HEK293 (cell line): Measurements from ENCODE around the gene ABCA7.

ENCODE experiments used
- BCL11B ChIP-seq: fragments of 450-650 bp; formaldehyde crosslinking; IDR thresholded peaks from 2 replicates; pipeline ENCODE4 v1.5.1; 2016; ENCODE audit warnings: low read depth, missing biosample characterization, missing genetic modification characterization
- EGR2 ChIP-seq: fragments of 450-650 bp; formaldehyde crosslinking; IDR thresholded peaks from 2 replicates; pipeline ENCODE4 v1.5.1; 2016; ENCODE audit warnings: low read depth, missing biosample characterization, missing genetic modification characterization
- HOXD13 ChIP-seq: sonication (generic); formaldehyde crosslinking; IDR thresholded peaks from 2 replicates; pipeline ENCODE4 v1.8.0; 2022; ENCODE audit warnings: missing genetic modification reagents, borderline replicate concordance
- KLF1 ChIP-seq: fragments of 450-650 bp; formaldehyde crosslinking; IDR thresholded peaks from 2 replicates; pipeline ENCODE4 v1.5.1; 2016; ENCODE audit warnings: missing biosample characterization, missing genetic modification characterization
- KLF8 ChIP-seq: fragments of 450-650 bp; formaldehyde crosslinking; IDR thresholded peaks from 2 replicates; pipeline ENCODE4 v1.5.1; 2016; ENCODE audit warnings: missing biosample characterization, missing genetic modification characterization
- ZBTB17 ChIP-seq: fragments of 450-650 bp; formaldehyde crosslinking; IDR thresholded peaks from 2 replicates; pipeline ENCODE4 v1.5.1; 2016; ENCODE audit warnings: missing biosample characterization, missing genetic modification characterization
- ZBTB8A ChIP-seq: fragments of 450-650 bp; formaldehyde crosslinking; IDR thresholded peaks from 2 replicates; pipeline ENCODE4 v1.5.1; 2016; ENCODE audit warnings: missing biosample characterization, missing genetic modification characterization
- ZNF138 ChIP-seq: fragments of 450-650 bp; formaldehyde crosslinking; IDR thresholded peaks from 2 replicates; pipeline ENCODE4 v1.5.1; 2016; ENCODE audit warnings: missing biosample characterization, missing genetic modification characterization, borderline replicate concordance
- ZNF175 ChIP-seq: fragments of 450-650 bp; formaldehyde crosslinking; IDR thresholded peaks from 2 replicates; pipeline ENCODE4 v1.5.1; 2016; ENCODE audit warnings: missing biosample characterization, missing genetic modification characterization
- ZNF19 ChIP-seq: fragments of 450-650 bp; formaldehyde crosslinking; IDR thresholded peaks from 2 replicates; pipeline ENCODE4; 2016; ENCODE audit warnings: missing biosample characterization, missing genetic modification characterization, low read depth
- ZNF2 ChIP-seq: fragments of 450-650 bp; formaldehyde crosslinking; IDR thresholded peaks from 2 replicates; pipeline ENCODE4 v1.5.1; 2016; ENCODE audit warnings: missing biosample characterization, missing genetic modification characterization
- ZNF324 ChIP-seq: fragments of 450-650 bp; formaldehyde crosslinking; IDR thresholded peaks from 2 replicates; pipeline ENCODE4 v1.5.1; 2016; ENCODE audit warnings: missing biosample characterization, missing genetic modification characterization
- ZNF366 ChIP-seq: fragments of 450-650 bp; formaldehyde crosslinking; conservative IDR thresholded peaks from 2 replicates; pipeline ENCODE4 v1.5.1; 2016; ENCODE audit warnings: missing biosample characterization, missing genetic modification characterization
- ZNF426 ChIP-seq: fragments of 450-650 bp; formaldehyde crosslinking; IDR thresholded peaks from 2 replicates; pipeline ENCODE4 v1.5.1; 2017; ENCODE audit warnings: missing biosample characterization, missing genetic modification characterization, mild to moderate bottlenecking, inconsistent platforms, moderate library complexity
- ZNF596 ChIP-seq: fragments of 450-650 bp; IDR thresholded peaks from 2 replicates; pipeline ENCODE4 v1.5.0; 2018; ENCODE audit warnings: missing biosample characterization, mild to moderate bottlenecking, missing genetic modification characterization, moderate library complexity
- ZNF623 ChIP-seq: fragments of 450-650 bp; formaldehyde crosslinking; IDR thresholded peaks from 2 replicates; pipeline ENCODE4 v1.5.1; 2016; ENCODE audit warnings: missing biosample characterization, missing genetic modification characterization
- ZNF629 ChIP-seq: fragments of 450-650 bp; formaldehyde crosslinking; IDR thresholded peaks from 2 replicates; pipeline ENCODE4 v1.5.1; 2017; ENCODE audit warnings: missing biosample characterization, missing genetic modification characterization
- ZNF654 ChIP-seq: fragments of 450-650 bp; formaldehyde crosslinking; IDR thresholded peaks from 2 replicates; pipeline ENCODE4 v1.5.1; 2016; ENCODE audit warnings: low read depth, missing biosample characterization, missing genetic modification characterization
- ZNF664 ChIP-seq: fragments of 450-650 bp; formaldehyde crosslinking; IDR thresholded peaks from 2 replicates; pipeline ENCODE4 v1.5.1; 2016; ENCODE audit warnings: missing biosample characterization, missing genetic modification characterization
- ZNF747 ChIP-seq: fragments of 450-650 bp; formaldehyde crosslinking; IDR thresholded peaks from 2 replicates; pipeline ENCODE4 v1.5.1; 2016; ENCODE audit warnings: missing biosample characterization, missing genetic modification characterization
- TF ChIP-seq, protein P1 (sequence below): fragments of 450-650 bp; formaldehyde crosslinking; IDR thresholded peaks from 2 replicates; pipeline ENCODE4 v1.5.0; 2017; ENCODE audit warnings: missing biosample characterization, missing genetic modification characterization, borderline replicate concordance
- TF ChIP-seq, protein P2 (sequence below): fragments of 450-650 bp; formaldehyde crosslinking; IDR thresholded peaks from 2 replicates; pipeline ENCODE4 v1.5.1; 2016; ENCODE audit warnings: missing biosample characterization, missing genetic modification characterization
- TF ChIP-seq, protein P3 (sequence below): fragments of 450-650 bp; formaldehyde crosslinking; IDR thresholded peaks from 2 replicates; pipeline ENCODE4 v1.5.1; 2016; ENCODE audit warnings: missing biosample characterization, missing genetic modification characterization, low read depth
- TF ChIP-seq, protein P4 (sequence below): fragments of 450-650 bp; formaldehyde crosslinking; IDR thresholded peaks from 2 replicates; pipeline ENCODE4; 2016; ENCODE audit warnings: missing biosample characterization, missing genetic modification characterization
- TF ChIP-seq, protein P5 (sequence below): fragments of 450-650 bp; IDR thresholded peaks from 2 replicates; pipeline ENCODE4 v1.5.1; 2018; ENCODE audit warnings: missing biosample characterization, mild to moderate bottlenecking, missing genetic modification characterization
- TF ChIP-seq, protein P6 (sequence below): fragments of 450-650 bp; formaldehyde crosslinking; IDR thresholded peaks from 2 replicates; pipeline ENCODE4 v1.5.1; 2017; ENCODE audit warnings: missing biosample characterization, missing genetic modification characterization

The ABCA7 gene

DNA sequence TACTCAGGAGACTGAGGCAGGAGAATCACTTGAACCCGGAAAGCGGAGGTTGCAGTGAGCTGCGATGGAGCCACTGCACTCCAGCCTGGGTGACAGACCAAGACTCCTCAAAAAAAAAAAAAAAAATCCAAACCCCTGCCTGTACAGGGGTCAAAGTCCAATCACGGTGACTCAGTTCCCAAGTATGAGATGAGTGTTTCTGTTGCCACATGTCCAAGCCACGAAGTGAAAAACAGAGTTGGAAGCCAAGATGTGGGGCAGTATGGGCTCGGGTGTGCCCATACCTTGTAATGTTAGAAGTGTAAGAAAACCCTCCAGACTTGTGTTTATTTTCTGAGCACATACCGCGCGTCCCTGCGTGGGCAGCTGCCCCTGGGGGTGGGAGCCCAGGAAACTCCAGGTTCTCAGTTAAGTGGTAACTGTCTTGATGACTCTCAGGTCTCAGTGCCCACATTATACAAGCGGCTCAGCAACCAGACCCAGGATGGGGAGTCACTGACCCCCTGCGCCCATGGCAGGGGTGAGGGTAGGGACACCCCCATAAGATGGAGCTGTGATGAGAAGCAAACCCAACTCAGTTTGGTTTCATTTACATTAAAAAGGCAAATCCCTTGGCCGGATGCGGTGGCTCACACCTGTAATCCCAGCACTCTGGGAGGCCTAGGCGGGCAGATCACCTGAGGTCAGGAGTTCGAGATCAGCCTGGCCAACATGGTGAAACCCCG lies 62.7 kb downstream of the ABCA7 start (continued):
- TF ChIP-seq KLF8 (peak; percentile 62), BCL11B (no peak), ZNF747 (tag by site-specific recombination) (no peak), ZNF324 (tag by site-specific recombination) (no peak), ZNF138 (tag by site-specific recombination) (no peak), ZNF664 (no peak), ZBTB8A (tag by site-specific recombination) (no peak), ZNF654 (tag by site-specific recombination) (no peak), ZNF629 (tag by site-specific recombination) (peak; percentile 59), KLF1 (no peak; the same call in 1 of the 2 replicates), ZNF2 (tag by site-specific recombination) (no peak), ZNF366 (tag by site-specific recombination) (peak; percentile 40; the same call in 1 of the 2 replicates), ZNF426 (tag by site-specific recombination) (no peak), HOXD13 (CRISPR knock-in tag) (no peak), ZNF175 (tag by site-specific recombination) (no peak), ZBTB17 (tag by site-specific recombination) (no peak), ZNF623 (tag by site-specific recombination) (no peak), ZNF19 (no peak), ZNF596 (tag by site-specific recombination) (no peak), EGR2 (tag by site-specific recombination) (peak; percentile 77)
- TF ChIP-seq, protein P1, sequence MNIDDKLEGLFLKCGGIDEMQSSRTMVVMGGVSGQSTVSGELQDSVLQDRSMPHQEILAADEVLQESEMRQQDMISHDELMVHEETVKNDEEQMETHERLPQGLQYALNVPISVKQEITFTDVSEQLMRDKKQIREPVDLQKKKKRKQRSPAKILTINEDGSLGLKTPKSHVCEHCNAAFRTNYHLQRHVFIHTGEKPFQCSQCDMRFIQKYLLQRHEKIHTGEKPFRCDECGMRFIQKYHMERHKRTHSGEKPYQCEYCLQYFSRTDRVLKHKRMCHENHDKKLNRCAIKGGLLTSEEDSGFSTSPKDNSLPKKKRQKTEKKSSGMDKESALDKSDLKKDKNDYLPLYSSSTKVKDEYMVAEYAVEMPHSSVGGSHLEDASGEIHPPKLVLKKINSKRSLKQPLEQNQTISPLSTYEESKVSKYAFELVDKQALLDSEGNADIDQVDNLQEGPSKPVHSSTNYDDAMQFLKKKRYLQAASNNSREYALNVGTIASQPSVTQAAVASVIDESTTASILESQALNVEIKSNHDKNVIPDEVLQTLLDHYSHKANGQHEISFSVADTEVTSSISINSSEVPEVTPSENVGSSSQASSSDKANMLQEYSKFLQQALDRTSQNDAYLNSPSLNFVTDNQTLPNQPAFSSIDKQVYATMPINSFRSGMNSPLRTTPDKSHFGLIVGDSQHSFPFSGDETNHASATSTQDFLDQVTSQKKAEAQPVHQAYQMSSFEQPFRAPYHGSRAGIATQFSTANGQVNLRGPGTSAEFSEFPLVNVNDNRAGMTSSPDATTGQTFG (tag by site-specific recombination) = no peak
- TF ChIP-seq, protein P2, sequence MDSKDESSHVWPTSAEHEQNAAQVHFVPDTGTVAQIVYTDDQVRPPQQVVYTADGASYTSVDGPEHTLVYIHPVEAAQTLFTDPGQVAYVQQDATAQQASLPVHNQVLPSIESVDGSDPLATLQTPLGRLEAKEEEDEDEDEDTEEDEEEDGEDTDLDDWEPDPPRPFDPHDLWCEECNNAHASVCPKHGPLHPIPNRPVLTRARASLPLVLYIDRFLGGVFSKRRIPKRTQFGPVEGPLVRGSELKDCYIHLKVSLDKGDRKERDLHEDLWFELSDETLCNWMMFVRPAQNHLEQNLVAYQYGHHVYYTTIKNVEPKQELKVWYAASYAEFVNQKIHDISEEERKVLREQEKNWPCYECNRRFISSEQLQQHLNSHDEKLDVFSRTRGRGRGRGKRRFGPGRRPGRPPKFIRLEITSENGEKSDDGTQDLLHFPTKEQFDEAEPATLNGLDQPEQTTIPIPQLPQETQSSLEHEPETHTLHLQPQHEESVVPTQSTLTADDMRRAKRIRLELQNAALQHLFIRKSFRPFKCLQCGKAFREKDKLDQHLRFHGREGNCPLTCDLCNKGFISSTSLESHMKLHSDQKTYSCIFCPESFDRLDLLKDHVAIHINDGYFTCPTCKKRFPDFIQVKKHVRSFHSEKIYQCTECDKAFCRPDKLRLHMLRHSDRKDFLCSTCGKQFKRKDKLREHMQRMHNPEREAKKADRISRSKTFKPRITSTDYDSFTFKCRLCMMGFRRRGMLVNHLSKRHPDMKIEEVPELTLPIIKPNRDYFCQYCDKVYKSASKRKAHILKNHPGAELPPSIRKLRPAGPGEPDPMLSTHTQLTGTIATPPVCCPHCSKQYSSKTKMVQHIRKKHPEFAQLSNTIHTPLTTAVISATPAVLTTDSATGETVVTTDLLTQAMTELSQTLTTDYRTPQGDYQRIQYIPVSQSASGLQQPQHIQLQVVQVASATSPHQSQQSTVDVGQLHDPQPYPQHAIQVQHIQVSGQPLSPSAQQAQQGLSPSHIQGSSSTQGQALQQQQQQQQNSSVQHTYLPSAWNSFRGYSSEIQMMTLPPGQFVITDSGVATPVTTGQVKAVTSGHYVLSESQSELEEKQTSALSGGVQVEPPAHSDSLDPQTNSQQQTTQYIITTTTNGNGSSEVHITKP (tag by site-specific recombination) = no peak
- TF ChIP-seq, protein P3, sequence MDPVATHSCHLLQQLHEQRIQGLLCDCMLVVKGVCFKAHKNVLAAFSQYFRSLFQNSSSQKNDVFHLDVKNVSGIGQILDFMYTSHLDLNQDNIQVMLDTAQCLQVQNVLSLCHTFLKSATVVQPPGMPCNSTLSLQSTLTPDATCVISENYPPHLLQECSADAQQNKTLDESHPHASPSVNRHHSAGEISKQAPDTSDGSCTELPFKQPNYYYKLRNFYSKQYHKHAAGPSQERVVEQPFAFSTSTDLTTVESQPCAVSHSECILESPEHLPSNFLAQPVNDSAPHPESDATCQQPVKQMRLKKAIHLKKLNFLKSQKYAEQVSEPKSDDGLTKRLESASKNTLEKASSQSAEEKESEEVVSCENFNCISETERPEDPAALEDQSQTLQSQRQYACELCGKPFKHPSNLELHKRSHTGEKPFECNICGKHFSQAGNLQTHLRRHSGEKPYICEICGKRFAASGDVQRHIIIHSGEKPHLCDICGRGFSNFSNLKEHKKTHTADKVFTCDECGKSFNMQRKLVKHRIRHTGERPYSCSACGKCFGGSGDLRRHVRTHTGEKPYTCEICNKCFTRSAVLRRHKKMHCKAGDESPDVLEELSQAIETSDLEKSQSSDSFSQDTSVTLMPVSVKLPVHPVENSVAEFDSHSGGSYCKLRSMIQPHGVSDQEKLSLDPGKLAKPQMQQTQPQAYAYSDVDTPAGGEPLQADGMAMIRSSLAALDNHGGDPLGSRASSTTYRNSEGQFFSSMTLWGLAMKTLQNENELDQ (tag by site-specific recombination) = no peak
- TF ChIP-seq, protein P4, sequence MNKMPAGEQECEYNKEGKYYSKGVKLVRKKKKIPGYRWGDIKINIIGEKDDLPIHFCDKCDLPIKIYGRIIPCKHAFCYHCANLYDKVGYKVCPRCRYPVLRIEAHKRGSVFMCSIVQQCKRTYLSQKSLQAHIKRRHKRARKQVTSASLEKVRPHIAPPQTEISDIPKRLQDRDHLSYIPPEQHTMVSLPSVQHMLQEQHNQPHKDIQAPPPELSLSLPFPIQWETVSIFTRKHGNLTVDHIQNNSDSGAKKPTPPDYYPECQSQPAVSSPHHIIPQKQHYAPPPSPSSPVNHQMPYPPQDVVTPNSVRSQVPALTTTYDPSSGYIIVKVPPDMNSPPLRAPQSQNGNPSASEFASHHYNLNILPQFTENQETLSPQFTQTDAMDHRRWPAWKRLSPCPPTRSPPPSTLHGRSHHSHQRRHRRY (tag by site-specific recombination) = no peak
- TF ChIP-seq, protein P5, sequence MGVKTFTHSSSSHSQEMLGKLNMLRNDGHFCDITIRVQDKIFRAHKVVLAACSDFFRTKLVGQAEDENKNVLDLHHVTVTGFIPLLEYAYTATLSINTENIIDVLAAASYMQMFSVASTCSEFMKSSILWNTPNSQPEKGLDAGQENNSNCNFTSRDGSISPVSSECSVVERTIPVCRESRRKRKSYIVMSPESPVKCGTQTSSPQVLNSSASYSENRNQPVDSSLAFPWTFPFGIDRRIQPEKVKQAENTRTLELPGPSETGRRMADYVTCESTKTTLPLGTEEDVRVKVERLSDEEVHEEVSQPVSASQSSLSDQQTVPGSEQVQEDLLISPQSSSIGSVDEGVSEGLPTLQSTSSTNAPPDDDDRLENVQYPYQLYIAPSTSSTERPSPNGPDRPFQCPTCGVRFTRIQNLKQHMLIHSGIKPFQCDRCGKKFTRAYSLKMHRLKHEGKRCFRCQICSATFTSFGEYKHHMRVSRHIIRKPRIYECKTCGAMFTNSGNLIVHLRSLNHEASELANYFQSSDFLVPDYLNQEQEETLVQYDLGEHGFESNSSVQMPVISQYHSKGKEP (tag by site-specific recombination) = no peak
- TF ChIP-seq, protein P6, sequence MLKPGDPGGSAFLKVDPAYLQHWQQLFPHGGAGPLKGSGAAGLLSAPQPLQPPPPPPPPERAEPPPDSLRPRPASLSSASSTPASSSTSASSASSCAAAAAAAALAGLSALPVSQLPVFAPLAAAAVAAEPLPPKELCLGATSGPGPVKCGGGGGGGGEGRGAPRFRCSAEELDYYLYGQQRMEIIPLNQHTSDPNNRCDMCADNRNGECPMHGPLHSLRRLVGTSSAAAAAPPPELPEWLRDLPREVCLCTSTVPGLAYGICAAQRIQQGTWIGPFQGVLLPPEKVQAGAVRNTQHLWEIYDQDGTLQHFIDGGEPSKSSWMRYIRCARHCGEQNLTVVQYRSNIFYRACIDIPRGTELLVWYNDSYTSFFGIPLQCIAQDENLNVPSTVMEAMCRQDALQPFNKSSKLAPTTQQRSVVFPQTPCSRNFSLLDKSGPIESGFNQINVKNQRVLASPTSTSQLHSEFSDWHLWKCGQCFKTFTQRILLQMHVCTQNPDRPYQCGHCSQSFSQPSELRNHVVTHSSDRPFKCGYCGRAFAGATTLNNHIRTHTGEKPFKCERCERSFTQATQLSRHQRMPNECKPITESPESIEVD (tag by site-specific recombination) = no peak
